Measurements from ENCODE around the gene RPS24. TPM values are rescaled to one million over a fixed set of nuclear protein-coding genes. Genes with fewer than 3 reads are reported as not detected.

Gene RPS24
- total RNA-seq, 4 donors from 2014 or later = 2,501 to 3,845 (median 3,318) TPM

DNA sequence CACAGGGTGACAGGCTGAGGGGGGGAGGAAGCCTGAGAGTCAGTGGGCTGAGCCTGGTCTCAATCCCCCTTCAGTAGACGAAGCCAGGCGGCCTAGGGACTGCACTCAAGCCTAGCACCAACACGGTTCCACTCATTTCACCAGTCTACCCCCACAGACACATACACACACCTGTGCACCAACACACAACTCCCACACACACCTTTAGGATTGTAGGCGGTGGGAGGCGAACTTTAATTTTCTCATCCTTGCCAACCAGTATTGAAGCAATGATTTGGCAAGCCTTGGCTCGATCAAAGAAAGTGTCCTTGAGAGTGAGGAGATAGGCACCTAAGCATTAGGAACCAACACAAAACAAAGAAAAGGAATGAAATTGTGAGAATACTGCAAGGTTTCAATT lies 24.0 kb upstream of the RPS24 start:
- intact Hi-C loops (cut with DNase I; ENCODE audit: low total_unique reads) = no loop called here
- H3K4me3 ChIP-seq (ENCODE audit: low read depth, poor library complexity, severe bottlenecking) = no peak overlapping the region
- TF ChIP-seq, protein P1, sequence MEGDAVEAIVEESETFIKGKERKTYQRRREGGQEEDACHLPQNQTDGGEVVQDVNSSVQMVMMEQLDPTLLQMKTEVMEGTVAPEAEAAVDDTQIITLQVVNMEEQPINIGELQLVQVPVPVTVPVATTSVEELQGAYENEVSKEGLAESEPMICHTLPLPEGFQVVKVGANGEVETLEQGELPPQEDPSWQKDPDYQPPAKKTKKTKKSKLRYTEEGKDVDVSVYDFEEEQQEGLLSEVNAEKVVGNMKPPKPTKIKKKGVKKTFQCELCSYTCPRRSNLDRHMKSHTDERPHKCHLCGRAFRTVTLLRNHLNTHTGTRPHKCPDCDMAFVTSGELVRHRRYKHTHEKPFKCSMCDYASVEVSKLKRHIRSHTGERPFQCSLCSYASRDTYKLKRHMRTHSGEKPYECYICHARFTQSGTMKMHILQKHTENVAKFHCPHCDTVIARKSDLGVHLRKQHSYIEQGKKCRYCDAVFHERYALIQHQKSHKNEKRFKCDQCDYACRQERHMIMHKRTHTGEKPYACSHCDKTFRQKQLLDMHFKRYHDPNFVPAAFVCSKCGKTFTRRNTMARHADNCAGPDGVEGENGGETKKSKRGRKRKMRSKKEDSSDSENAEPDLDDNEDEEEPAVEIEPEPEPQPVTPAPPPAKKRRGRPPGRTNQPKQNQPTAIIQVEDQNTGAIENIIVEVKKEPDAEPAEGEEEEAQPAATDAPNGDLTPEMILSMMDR (IDR thresholded peaks at IDR 0.05) = no peak
- TF ChIP-seq POLR2A (IDR thresholded peaks at IDR 0.05) = no peak
- 91 to 96% methylated on average over 6 of the region's 6 CpGs for WGBS, 2 donors
- no peak for DNase-seq (ENCODE audit: low spot score in 2 of 2)

DNA sequence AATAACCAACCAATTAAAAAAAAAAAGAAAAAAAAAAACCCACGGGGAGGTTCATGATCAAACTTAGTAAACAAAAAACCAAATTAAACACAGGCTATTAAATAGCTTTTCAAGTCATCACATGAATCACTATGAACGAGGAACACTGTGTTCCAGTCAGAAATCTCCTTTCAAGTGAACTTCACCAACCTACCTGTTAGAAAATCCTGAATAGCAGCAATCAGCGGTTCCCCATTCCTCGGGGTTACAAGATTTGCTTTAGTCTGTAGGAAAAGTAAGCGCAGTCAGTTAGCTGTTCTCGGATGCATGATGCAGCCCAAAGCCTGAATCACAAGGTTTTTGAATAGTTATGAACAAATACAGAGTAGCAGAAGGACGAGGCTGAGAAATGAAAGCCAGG lies 23.4 kb upstream of the RPS24 start:
- WGBS, 2 donors = 87 to 88% methylated on average over 7 of the region's 7 CpGs
- no peak for TF ChIP-seq POLR2A (IDR thresholded peaks at IDR 0.05)
- TF ChIP-seq, protein P1 (IDR thresholded peaks at IDR 0.05) = no peak
- H3K4me3 ChIP-seq (ENCODE audit: low read depth, poor library complexity, severe bottlenecking) = no peak overlapping the region
- intact Hi-C loops (cut with DNase I; ENCODE audit: low total_unique reads) = no loop called here
- DNase-seq (ENCODE audit: low spot score in 2 of 2) = no peak

DNA sequence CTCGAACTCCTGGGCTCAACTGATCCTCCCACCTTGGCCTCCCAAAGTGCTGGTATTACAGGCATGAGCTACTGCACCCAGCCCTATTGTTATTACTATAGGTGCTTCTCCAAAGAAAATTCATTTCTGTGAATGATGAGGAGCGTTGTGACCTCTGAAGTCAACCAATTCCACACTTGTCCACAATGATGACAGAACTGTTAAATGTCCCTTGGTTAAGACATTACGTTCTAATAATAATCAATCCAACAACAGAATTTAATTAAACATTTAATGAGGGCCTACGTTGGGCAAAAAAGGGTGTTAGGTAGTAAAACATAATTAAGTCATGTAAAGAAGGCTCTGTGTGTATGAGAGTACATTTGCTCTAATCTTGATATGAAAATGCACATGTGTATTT lies 22.6 kb upstream of the RPS24 start:
- no peak overlapping the region for H3K4me3 ChIP-seq (ENCODE audit: low read depth, poor library complexity, severe bottlenecking)
- intact Hi-C loops (cut with DNase I; ENCODE audit: low total_unique reads) = no loop called here
- TF ChIP-seq, protein P1 (IDR thresholded peaks at IDR 0.05) = no peak
- no peak for TF ChIP-seq POLR2A (IDR thresholded peaks at IDR 0.05)
- WGBS, 2 donors = 87 to 89% methylated on average over 4 of the region's 4 CpGs
- no peak for DNase-seq (ENCODE audit: low spot score in 2 of 2)

DNA sequence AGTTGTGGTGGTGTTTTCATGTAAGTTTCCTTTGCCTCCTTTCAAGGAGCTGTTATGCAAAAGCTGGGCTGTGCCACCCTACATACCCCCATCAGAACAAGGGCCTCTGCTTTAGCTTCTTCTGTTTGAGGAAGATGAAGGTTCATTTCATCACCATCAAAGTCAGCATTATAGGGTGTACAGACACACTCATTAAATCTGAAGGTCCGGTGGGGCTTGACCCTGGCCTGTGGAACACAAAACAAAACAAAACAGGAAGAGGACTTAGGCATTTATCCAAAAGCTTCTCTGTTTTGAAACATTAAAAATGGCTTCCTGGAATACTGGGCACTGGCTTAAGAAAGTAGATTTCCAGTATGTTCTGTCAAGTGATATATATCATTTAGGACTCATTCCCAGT lies 20.1 kb upstream of the RPS24 start:
- intact Hi-C loops (cut with DNase I; ENCODE audit: low total_unique reads) = no loop called here

DNA sequence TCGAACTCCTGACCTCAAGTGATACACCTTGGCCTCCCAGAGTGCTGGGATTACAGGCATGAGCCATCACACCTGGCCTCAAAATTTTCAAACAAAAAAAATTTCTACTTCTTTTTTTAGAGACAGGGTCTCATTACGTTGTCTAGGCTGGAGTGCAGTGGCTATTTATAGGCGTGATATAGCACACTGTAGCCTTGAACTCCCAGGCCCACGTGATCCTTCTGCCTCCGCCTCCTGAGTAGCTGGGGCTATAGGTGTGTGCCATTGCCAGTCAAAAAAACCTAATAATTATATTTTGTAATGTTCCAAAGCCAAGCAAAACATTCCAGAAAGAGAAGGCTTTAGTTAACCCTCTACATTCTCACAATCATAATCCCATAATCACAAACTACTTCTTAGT lies 18.1 kb upstream of the RPS24 start:
- WGBS, 2 donors = 86 to 89% methylated on average over 5 of the region's 5 CpGs
- TF ChIP-seq POLR2A (IDR thresholded peaks at IDR 0.05) = no peak
- TF ChIP-seq, protein P1 (IDR thresholded peaks at IDR 0.05) = no peak
- no peak for DNase-seq (ENCODE audit: low spot score in 2 of 2)
- intact Hi-C loops (cut with DNase I; ENCODE audit: low total_unique reads) = no loop called here
- H3K4me3 ChIP-seq (ENCODE audit: low read depth, poor library complexity, severe bottlenecking) = no peak overlapping the region

More for the DNA sequence above, 20.1 kb upstream of the RPS24 start:
- 63 to 86% methylated on average over 1 of the region's 1 CpG for WGBS, 2 donors
- no peak overlapping the region for H3K4me3 ChIP-seq (ENCODE audit: low read depth, poor library complexity, severe bottlenecking)
- no peak for DNase-seq (ENCODE audit: low spot score in 2 of 2)
- no peak for TF ChIP-seq POLR2A (IDR thresholded peaks at IDR 0.05)
- TF ChIP-seq, protein P1 (IDR thresholded peaks at IDR 0.05) = no peak

DNA sequence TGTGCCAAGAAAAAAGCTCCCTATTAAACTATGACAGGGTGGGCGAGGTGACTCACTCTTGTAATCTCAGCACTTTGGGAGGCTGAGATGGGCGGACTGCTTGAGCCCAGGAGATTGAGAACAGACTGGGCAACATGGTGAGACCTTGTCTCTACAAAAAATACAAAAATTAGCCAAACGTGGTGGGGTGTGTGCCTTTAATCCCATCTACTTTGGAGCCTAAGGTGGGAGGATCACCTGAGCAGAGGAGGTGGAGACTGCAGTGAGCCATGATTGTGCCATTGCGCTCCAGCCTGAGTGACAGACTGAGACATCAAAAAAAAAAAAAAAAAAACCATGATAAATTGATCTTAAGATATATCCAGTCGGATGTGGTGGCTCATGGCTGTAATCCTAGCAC lies 15.8 kb upstream of the RPS24 start:
- intact Hi-C loops (cut with DNase I; ENCODE audit: low total_unique reads) = no loop called here
- H3K4me3 ChIP-seq (ENCODE audit: low read depth, poor library complexity, severe bottlenecking) = no peak overlapping the region
- no peak for DNase-seq (ENCODE audit: low spot score in 2 of 2)
- 79 to 87% methylated on average over 5 of the region's 5 CpGs for WGBS, 2 donors
- TF ChIP-seq POLR2A (IDR thresholded peaks at IDR 0.05) = no peak
- TF ChIP-seq, protein P1 (IDR thresholded peaks at IDR 0.05) = no peak
